Stimulated activated CD8-positive, alpha-beta memory T cell treated with anti-CD3 and anti-CD28 coated beads, Interleukin-2, amount 100 ng/mL, for 48 hours (primary cell): ENCODE measurements around the gene CLHC1.
"Not testable (repeated sequence)": the region's sequence is repeated elsewhere in the genome, so short reads cannot be mapped to it uniquely, and the experiment has no call there.

Experiments
- DNase-seq, 2 donors: peaks; one replicate each; pipeline ENCODE4 v3.0.0-alpha.2; 2020; ENCODE audit warnings: low read depth in 2 of 2

Gene CLHC1

GRCh38 chr2:55153584-55154299 is 78.4 kb downstream of the CLHC1 start:
- no peak for DNase-seq

- DNase-seq, result no peak
Observed at GRCh38 chr2:55152475-55153412, 79.3 kb downstream of the CLHC1 start.

GRCh38 chr2:55151733-55152433 is 80.2 kb downstream of the CLHC1 start:
- DNase-seq, result no peak

- DNase-seq, result no peak
Observed at GRCh38 chr2:55150834-55151233, 81.3 kb downstream of the CLHC1 start.

GRCh38 chr2:55148269-55148668 is 83.8 kb downstream of the CLHC1 start:
- DNase-seq, result no peak

- DNase-seq, result no peak
Observed at GRCh38 chr2:55147531-55147930, 84.6 kb downstream of the CLHC1 start.

- no peak for DNase-seq
Observed at GRCh38 chr2:55147041-55147440, 85.1 kb downstream of the CLHC1 start.

GRCh38 chr2:55146263-55146662 is 85.8 kb downstream of the CLHC1 start:
- DNase-seq, result no peak

- DNase-seq, result no peak
Observed at GRCh38 chr2:55144922-55145820, 86.9 kb downstream of the CLHC1 start.

- not testable (repeated sequence) for DNase-seq
Observed at GRCh38 chr2:55143706-55144105, 88.4 kb downstream of the CLHC1 start.

GRCh38 chr2:55142518-55142917 is 89.6 kb downstream of the CLHC1 start:
- no peak for DNase-seq

- DNase-seq, result no peak
Observed at GRCh38 chr2:55141572-55142413, 90.3 kb downstream of the CLHC1 start.

GRCh38 chr2:55140316-55141219 is 91.5 kb downstream of the CLHC1 start:
- DNase-seq, result no peak

- no peak for DNase-seq
Observed at GRCh38 chr2:55139305-55139704, 92.8 kb downstream of the CLHC1 start.

GRCh38 chr2:55138882-55139229 is 93.2 kb downstream of the CLHC1 start:
- no peak for DNase-seq

- no peak for DNase-seq
Observed at GRCh38 chr2:55138014-55138881, 93.8 kb downstream of the CLHC1 start.

- no peak for DNase-seq
Observed at GRCh38 chr2:55137024-55137958, 94.8 kb downstream of the CLHC1 start.
